HL-60 (cell line): Measurements from ENCODE around the gene KCNMA1.

Source experiments
- DNase-seq, 2 experiments: peaks; one replicate each; pipeline ENCODE4 v3.0.0-alpha.2; 2010 to 2020; ENCODE audit warnings: low read depth in 1 of 2, low spot score in 1 of 2
- H3K27ac ChIP-seq: fragments of 250-450 bp; sonication (Bioruptor Pico); replicated peaks from 2 replicates; pipeline ENCODE4 v1.5.1; 2020; ENCODE audit warnings: mild to moderate bottlenecking, moderate library complexity
- H3K27me3 ChIP-seq: fragments of 250-450 bp; sonication (Bioruptor Pico); 2 replicates; pipeline ENCODE4 v1.5.1; 2021; ENCODE audit warnings: mild to moderate bottlenecking, moderate library complexity; ENCODE audit not compliant: insufficient read depth, poor library complexity, severe bottlenecking
- H3K4me3 ChIP-seq: replicated peaks from 2 replicates; pipeline ENCODE4 v1.5.1; 2011; ENCODE audit warnings: mild to moderate bottlenecking, control low read depth, low read length; ENCODE audit not compliant: insufficient read depth
- GABPA ChIP-seq: IDR thresholded peaks from 2 replicates; pipeline ENCODE4 v1.6.1; 2012; ENCODE audit warnings: low read depth
- POLR2AphosphoS5 ChIP-seq: IDR thresholded peaks from 2 replicates; pipeline ENCODE4 v1.6.1; 2012; ENCODE audit warnings: low read depth
- SPI1 ChIP-seq: IDR thresholded peaks from 2 replicates; pipeline ENCODE4 v1.6.1; 2012; ENCODE audit warnings: low read depth, mild to moderate bottlenecking, borderline replicate concordance
- TF ChIP-seq, protein P1 (sequence below): IDR thresholded peaks from one replicate; pipeline ENCODE4 v1.5.1; 2011; ENCODE audit warnings: low read length, control low read depth, inconsistent platforms; ENCODE audit not compliant: insufficient read depth
- TF ChIP-seq, protein P2 (sequence below): IDR thresholded peaks from 2 replicates; pipeline ENCODE4 v1.6.1; 2012; ENCODE audit warnings: low read depth; ENCODE audit not compliant: insufficient replicate concordance

Gene KCNMA1

DNA sequence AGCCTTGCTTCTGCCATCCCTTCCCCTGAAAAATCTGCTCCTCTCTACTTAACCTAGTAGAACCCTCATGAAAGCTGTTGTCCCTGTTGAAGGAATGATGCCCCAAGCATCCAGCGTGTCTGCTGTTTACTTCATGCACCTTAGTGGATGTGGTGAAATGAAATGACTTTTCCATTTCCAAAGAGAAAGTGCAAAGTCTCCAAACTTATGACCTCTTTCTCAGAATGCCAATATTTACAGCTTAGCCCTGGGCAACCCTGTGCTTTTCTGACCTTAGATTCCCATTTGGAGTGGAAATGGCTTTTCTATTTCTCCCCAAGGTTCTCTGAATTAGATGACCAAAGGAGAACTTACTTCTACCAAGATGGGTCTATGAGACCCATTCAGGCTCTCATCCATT lies 256.9 kb downstream of the KCNMA1 start:
- H3K27ac ChIP-seq = no peak overlapping the region
- TF ChIP-seq, protein P1, sequence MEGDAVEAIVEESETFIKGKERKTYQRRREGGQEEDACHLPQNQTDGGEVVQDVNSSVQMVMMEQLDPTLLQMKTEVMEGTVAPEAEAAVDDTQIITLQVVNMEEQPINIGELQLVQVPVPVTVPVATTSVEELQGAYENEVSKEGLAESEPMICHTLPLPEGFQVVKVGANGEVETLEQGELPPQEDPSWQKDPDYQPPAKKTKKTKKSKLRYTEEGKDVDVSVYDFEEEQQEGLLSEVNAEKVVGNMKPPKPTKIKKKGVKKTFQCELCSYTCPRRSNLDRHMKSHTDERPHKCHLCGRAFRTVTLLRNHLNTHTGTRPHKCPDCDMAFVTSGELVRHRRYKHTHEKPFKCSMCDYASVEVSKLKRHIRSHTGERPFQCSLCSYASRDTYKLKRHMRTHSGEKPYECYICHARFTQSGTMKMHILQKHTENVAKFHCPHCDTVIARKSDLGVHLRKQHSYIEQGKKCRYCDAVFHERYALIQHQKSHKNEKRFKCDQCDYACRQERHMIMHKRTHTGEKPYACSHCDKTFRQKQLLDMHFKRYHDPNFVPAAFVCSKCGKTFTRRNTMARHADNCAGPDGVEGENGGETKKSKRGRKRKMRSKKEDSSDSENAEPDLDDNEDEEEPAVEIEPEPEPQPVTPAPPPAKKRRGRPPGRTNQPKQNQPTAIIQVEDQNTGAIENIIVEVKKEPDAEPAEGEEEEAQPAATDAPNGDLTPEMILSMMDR = no peak
- TF ChIP-seq POLR2AphosphoS5 (no peak), GABPA (no peak), SPI1 (no peak)
- TF ChIP-seq, protein P2, sequence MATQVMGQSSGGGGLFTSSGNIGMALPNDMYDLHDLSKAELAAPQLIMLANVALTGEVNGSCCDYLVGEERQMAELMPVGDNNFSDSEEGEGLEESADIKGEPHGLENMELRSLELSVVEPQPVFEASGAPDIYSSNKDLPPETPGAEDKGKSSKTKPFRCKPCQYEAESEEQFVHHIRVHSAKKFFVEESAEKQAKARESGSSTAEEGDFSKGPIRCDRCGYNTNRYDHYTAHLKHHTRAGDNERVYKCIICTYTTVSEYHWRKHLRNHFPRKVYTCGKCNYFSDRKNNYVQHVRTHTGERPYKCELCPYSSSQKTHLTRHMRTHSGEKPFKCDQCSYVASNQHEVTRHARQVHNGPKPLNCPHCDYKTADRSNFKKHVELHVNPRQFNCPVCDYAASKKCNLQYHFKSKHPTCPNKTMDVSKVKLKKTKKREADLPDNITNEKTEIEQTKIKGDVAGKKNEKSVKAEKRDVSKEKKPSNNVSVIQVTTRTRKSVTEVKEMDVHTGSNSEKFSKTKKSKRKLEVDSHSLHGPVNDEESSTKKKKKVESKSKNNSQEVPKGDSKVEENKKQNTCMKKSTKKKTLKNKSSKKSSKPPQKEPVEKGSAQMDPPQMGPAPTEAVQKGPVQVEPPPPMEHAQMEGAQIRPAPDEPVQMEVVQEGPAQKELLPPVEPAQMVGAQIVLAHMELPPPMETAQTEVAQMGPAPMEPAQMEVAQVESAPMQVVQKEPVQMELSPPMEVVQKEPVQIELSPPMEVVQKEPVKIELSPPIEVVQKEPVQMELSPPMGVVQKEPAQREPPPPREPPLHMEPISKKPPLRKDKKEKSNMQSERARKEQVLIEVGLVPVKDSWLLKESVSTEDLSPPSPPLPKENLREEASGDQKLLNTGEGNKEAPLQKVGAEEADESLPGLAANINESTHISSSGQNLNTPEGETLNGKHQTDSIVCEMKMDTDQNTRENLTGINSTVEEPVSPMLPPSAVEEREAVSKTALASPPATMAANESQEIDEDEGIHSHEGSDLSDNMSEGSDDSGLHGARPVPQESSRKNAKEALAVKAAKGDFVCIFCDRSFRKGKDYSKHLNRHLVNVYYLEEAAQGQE = no peak
- DNase-seq = no peak
- no peak overlapping the region for H3K4me3 ChIP-seq
- peaks cover 5% of the 10 kb centered on the region for H3K27me3 ChIP-seq

DNA sequence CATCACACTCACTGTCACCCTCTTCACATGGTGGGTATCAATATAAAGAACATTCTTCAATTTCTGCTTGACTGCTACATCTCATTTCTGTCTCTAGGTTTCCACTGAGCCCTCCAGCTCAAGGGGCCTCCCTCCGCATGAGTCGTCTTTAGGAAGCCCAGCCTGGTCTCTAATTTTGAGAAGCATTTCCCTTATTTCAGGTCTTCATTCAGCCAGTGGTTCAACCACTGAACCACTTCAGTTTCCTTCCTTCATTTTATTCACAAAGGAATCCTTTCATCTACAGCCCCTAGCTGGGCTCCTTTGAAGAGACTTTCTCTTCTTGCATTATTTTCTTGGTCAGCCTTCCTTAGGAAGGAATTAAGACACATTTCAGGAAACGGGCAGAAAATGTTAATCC lies 257.4 kb downstream of the KCNMA1 start:
- TF ChIP-seq SPI1 = no peak
- no peak for TF ChIP-seq GABPA
- TF ChIP-seq, protein P1 = no peak
- no peak for TF ChIP-seq POLR2AphosphoS5
- TF ChIP-seq, protein P2 = no peak

DNA sequence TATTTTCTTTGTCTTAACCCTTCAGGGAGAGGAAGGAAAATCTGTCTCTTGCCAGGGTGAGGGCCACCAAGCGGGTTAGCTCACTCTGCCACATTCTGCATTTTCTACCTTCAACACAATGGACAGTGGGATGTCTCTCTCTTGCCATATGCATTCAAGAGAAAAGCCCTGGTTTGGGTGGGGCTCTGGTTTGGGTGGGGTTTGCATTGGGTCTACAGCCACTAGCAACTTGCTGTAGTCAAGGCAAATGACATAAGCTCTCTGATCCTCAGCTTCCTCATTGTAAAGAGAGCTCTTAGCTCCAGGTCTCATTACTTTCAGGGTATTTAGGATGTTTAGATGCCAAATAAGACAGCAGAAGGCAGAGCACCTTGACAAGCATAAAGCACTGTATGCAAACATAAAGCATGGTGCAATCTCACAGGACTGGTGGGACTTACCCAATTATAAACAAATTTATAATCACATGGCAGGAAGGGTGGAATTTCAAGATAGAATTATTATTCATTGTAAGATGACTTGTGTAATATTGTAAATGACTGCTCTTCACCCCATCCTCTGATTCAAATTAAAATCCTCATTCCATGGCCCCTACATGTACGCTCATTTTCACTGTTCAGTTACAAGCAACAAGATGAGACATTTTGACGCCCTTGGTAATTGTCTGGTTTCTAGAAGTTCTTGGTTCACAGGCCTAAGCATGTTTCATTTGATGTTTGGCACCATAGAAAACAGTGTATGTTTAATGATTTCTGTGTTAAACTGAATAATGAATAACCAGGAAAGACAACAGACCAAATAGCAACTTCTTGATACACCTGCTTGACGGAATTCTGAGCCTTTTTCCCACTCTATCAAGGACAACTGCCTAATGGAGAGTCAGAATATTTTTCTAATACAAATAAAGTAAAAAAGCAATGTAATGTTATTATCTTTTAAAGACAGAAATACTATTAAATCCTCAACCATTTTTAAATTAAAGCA lies 258.9 kb downstream of the KCNMA1 start:
- DNase-seq = no peak
- Histone ChIP-seq H3K27me3 (peaks cover 5% of the 10 kb centered on the region), H3K4me3 (no peak overlapping the region), H3K27ac (no peak overlapping the region)
- TF ChIP-seq POLR2AphosphoS5 = no peak
- TF ChIP-seq, protein P2 = no peak
- no peak for TF ChIP-seq SPI1
- TF ChIP-seq, protein P1 = no peak
- no peak for TF ChIP-seq GABPA

More for the DNA sequence above, 257.4 kb downstream of the KCNMA1 start:
- Histone ChIP-seq H3K4me3 (no peak overlapping the region), H3K27ac (no peak overlapping the region), H3K27me3 (peaks cover 5% of the 10 kb centered on the region)
- DNase-seq = no peak
